ENCODE data around the gene KIAA1549.
A peak's percentile ranks its signal among the peaks of the same experiment; 100 is the strongest.
"Not testable (repeated sequence)": the region's sequence is repeated elsewhere in the genome, so short reads cannot be mapped to it uniquely, and the experiment has no call there.

KIAA1549 gene

GRCh38 chr7:138940602-138941001, 40.6 kb downstream of the KIAA1549 start:
- not testable (repeated sequence) for DNase-seq

- DNase-seq: no peak
Observed at GRCh38 chr7:138937484-138937883, 43.7 kb downstream of the KIAA1549 start.

- peak in 1 of 2 experiments; percentile 36 for DNase-seq
Observed at GRCh38 chr7:138935465-138936011, 45.7 kb downstream of the KIAA1549 start.

- DNase-seq: no peak
Observed at GRCh38 chr7:138934861-138935260, 46.3 kb downstream of the KIAA1549 start.

GRCh38 chr7:138934367-138934766, 46.8 kb downstream of the KIAA1549 start:
- DNase-seq: no peak

GRCh38 chr7:138932870-138933269, 48.3 kb downstream of the KIAA1549 start:
- DNase-seq: no peak

- no peak for DNase-seq
Observed at GRCh38 chr7:138932427-138932826, 48.8 kb downstream of the KIAA1549 start.

GRCh38 chr7:138929969-138930368, 51.2 kb downstream of the KIAA1549 start:
- DNase-seq: no peak

- no peak for DNase-seq
Observed at GRCh38 chr7:138926241-138926612, 55.0 kb downstream of the KIAA1549 start.

- no peak for DNase-seq
Observed at GRCh38 chr7:138924501-138925225, 56.5 kb downstream of the KIAA1549 start.

- DNase-seq: no peak
Observed at GRCh38 chr7:138921277-138921676, 59.9 kb downstream of the KIAA1549 start.

GRCh38 chr7:138919911-138920310, 61.3 kb downstream of the KIAA1549 start:
- DNase-seq: no peak

GRCh38 chr7:138919216-138919615, 62.0 kb downstream of the KIAA1549 start:
- DNase-seq: no peak

GRCh38 chr7:138918756-138919155, 62.4 kb downstream of the KIAA1549 start:
- DNase-seq: no peak

- no peak for DNase-seq
Observed at GRCh38 chr7:138918176-138918575, 63.0 kb downstream of the KIAA1549 start.

- DNase-seq: no peak
Observed at GRCh38 chr7:138917771-138918170, 63.4 kb downstream of the KIAA1549 start.

- no peak for DNase-seq
Observed at GRCh38 chr7:138916731-138917130, 64.5 kb downstream of the KIAA1549 start.

- DNase-seq: no peak
Observed at GRCh38 chr7:138916275-138916674, 64.9 kb downstream of the KIAA1549 start.

GRCh38 chr7:138913783-138914182, 67.4 kb downstream of the KIAA1549 start:
- DNase-seq: no peak

GRCh38 chr7:138911007-138911406, 70.2 kb downstream of the KIAA1549 start:
- no peak for DNase-seq

GRCh38 chr7:138907850-138908249, 73.3 kb downstream of the KIAA1549 start:
- no peak for DNase-seq

GRCh38 chr7:138907201-138907847, 73.9 kb downstream of the KIAA1549 start:
- DNase-seq: no peak

- no peak for DNase-seq
Observed at GRCh38 chr7:138903859-138904435, 77.2 kb downstream of the KIAA1549 start.
